SH-SY5Y (cell line): ENCODE data around the gene ZNF396.

Experiments
- GATA2 ChIP-seq: IDR thresholded peaks from 2 replicates; pipeline ENCODE4 v1.6.1; 2011; ENCODE audit warnings: mild to moderate bottlenecking, low read depth, low read length
- GATA3 ChIP-seq: IDR thresholded peaks from 2 replicates; pipeline ENCODE4 v1.6.1; 2011; ENCODE audit warnings: low read depth, mild to moderate bottlenecking, low read length, moderate library complexity

DNA sequence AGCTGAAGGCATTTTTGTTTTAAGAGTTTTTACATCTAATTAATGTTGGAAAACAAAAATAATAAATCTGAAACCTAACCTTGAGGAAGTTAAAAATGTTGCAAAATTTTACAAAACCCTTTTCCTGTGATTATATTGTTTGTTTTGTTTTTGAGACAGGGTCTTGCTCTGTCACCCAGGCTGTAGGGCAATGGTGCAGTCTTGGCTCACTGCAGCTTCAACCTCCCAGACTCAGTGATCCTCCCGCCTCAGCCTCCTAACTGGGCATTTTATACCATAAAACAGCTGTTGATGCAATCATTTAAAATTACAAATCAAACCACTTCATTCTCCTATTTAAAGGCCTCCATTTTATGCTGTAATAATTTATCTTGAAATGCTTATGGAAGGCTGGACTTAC lies 31.2 kb downstream of the ZNF396 start:
- TF ChIP-seq GATA3 (no peak), GATA2 (no peak)
